Inflammatory macrophage treated with lipopolysaccharide for 4 hours (primary cell): Measurements from ENCODE around the gene VPS11.
"Not testable (repeated sequence)": the region's sequence is repeated elsewhere in the genome, so short reads cannot be mapped to it uniquely, and the experiment has no call there.

Experiments
- DNase-seq: peaks from one replicate; pipeline ENCODE4 v3.0.0-alpha.2; 2020

The VPS11 gene

GRCh38 chr11:119039471-119039870 is 28.1 kb upstream of the VPS11 start:
- DNase-seq: not testable (repeated sequence)

DNA sequence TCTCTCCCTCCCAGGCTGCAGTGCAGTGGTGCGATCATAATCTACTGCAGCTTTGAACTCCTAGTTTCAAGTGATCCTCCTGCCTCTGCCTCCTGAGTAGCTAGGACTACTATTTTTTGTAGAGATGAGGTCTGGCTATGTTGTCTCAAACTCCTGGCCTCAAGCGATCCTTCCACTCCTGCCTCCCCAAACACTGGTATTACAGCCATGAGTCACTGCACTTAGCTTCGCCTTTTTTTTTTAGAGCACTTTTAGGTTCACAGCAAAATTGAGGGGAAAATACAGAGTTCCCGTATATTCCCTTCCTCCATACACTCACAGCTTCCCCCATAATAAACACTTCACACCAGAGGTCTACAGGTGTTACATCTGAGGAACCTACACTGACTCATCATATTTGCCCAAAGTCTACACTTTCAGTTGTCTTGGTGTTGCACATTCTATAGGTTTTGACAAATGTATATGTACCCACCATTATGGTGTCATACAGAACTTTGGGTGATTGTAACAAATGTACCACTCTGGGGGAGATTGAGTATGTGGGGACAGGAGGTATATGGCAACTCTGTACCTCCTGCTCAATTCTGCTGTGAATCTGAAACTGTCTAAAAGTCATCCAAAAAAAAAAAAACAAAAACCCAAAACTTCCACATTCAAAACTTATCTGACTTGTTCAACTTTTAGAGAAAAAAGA is 25.6 kb upstream of the VPS11 start:
- no peak for DNase-seq

GRCh38 chr11:119042927-119043326 is 24.7 kb upstream of the VPS11 start:
- DNase-seq: no peak

- DNase-seq: no peak
Measured at GRCh38 chr11:119044708-119045107, 22.9 kb upstream of the VPS11 start.

DNA sequence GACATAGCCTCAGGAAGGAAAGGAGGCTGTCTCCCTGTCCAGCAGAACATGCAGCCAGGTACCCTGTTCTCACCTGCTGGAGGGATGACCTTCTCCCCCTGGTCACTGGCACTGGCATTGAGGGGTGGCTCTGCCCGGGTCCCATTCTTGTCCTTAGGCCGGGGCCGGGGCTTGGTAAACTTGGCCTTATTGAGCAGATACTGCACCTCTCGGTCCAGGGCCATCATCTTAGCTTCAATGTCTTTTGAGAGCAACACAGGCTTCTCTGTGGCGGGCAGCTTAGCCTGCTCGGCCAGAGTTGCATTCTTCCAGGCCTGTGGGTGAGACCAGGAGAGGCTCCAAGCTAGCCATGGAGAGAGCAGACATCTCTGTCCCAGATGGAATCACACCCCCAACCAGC is 21.1 kb upstream of the VPS11 start:
- DNase-seq: no peak

DNA sequence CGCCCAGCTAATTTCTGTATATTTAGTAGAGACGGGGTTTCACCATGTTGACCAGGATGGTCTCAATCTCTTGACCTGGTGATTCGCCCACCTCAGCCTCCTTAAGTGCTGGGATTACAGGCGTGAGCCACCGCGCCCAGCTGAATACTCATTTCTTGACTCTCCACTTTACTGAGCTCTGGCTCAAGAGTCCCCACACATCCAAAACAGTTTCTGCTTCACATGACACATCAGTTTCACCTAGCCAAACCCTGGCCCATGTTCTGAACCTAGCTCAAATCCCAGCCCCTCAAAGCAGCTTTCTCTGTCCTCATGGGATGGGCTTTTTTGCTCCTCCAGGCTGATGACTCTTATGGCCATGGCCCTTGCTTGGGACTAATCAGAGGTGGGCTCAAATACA is 20.4 kb upstream of the VPS11 start:
- no peak for DNase-seq

- no peak for DNase-seq
Measured at GRCh38 chr11:119048644-119049043, 19.0 kb upstream of the VPS11 start.

GRCh38 chr11:119049081-119049480 is 18.5 kb upstream of the VPS11 start:
- DNase-seq: no peak

DNA sequence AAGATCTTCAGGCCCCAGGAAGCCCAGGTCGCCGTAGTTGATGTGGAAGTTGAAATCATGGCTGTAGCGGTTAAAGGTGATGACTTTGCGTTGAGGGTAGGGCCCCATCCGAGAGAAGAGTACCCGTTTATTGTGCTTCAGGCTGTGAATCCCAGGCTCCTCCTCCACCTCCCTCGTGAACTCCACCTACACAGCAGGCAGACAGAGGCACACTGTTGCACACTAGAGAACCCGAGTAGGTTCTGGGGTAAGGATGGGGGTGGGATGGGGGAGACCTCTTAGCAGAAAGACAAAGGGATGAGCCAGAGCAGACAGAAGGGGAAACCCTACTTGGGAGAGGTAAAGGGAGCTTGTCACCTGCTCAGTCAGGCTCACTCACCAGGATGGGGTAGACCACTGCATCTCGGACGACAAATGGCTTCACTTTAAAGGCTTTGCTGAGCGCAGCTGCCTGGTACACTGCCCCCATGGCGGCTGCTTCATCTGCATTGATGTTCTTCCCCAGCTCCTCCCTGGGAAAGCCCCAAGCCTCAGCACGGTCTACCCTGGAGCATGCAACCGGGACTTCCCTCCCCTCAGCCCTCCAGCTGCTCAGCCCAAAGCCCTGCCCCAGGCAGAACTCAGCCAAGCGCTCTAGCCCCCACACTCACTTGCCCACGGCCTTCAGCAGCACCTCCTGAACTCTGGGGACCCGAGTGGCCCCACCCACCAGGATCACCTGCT is 16.0 kb upstream of the VPS11 start:
- DNase-seq: no peak

DNA sequence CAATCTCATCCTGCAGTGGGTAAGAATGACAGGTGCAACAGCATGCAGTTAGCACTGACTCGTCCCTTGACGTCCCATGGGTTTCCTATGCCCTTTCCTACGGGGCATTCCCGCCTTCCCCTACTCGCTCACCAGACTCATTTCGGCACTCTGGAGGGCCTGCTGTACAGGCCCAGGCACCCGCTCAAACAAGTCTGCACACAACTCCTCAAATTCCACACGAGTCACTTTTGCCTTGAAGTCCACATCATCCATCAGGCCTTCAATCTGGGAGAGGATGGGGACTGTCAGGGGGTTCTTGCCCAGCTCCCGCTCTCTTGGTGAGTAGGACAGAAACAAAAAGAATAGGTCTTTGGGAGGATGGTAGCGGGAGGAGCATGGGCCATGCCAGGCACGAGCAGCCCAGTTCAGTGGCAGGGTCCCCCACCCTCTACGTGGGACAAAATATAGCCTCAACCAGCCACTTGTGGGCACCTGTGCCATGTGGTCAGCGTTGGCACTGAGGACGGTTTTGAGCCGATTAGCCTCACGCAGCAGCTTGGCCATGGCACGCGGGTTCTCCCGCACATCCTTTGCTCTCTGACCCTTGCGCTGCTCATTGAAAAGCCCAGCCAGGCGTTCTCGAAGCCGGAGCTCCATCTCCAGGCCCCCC is 15.3 kb upstream of the VPS11 start:
- no peak for DNase-seq

DNA sequence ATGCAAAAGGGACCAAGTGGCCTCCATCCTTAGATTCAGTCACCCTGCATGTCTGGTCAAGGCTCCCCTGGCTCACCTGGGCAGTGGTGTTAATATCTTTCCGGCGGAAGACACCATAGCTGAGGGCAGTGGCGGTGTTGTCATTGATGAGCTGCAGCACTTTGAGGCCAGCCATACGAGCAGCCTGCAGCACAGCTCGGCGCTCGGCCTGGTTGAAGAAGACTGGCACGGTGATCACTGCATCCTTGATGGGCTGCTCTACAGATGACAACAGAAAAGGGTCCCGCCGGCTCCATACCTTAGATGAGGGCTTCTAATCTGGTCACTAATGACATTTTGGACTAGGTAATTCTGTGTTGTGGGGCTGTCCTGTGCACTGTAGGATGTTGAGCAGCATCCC is 13.2 kb upstream of the VPS11 start:
- DNase-seq: no peak

DNA sequence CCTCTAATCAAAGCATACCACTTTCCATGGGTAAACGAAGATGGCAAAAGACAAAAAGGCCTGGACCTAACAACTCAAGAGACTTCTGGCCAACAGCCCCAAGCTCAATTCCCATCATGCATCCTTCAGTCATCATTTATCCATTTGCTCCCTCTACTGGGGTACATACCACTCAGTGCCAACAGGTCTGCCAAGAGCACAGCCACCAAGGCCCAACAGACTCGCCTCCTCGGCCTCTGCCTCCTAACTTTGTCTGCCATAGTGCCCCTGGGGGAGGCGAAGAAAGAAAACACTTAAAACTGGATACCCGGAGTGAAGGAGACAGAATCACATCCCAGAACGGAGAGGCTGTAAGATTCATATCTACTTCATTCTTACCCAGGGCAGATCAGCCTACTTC is 11.7 kb upstream of the VPS11 start:
- peak; percentile 27 for DNase-seq

DNA sequence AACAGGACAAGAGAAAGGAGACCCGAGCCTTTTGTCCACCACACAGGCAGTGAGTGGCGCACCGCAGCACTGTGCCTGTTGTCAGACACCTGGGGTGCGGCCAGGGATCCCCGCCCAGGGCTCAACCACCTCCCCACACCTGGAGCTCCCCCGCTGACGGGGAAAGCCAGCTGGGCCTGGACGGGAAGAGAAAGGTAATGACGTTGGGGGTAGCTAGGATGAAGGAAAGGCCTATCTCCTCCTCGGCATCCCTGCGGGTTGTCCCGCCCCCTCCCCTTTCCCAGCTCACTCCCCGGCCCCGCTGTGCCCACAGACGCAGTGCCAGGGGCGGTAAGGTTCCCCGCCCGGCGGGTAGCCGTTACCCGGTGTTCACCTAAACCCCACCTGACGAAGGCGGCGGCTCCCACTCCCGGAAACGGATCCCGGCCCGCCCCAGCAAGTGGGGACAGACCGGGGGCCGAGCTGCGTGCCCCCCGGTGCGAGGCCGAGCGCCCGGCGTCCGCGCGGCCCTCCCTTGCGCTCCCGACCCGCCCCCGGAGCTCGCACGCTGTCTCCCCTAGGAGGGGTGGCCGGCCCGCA is 11.1 kb upstream of the VPS11 start:
- no peak for DNase-seq

- peak; percentile 99 for DNase-seq
Measured at GRCh38 chr11:119057000-119057769, 10.4 kb upstream of the VPS11 start, which contains the start of gene HYOU1. TSS of gene HYOU1 (minus strand) at chr11:119057205. CDS start at chr11:119056160, 1,045 bp downstream.

DNA sequence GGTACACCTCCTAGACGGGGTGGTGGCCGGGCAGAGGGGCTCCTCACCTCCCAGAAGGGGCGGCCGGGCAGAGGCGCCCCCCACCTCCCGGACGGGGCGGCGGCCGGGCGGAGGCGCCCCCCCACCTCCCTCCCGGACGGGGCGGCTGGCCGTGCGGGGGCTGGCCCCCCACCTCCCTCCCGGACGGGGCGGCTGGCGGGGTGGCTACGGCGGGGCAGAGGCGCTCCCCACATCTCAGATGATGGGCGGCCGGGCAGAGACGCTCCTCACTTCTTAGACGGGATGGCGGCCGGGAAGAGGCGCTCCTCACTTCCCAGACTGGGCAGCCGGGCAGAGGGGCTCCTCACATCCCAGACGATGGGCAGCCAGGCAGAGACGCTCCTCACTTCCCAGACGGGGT is 8.5 kb upstream of the VPS11 start:
- not testable (repeated sequence) for DNase-seq

DNA sequence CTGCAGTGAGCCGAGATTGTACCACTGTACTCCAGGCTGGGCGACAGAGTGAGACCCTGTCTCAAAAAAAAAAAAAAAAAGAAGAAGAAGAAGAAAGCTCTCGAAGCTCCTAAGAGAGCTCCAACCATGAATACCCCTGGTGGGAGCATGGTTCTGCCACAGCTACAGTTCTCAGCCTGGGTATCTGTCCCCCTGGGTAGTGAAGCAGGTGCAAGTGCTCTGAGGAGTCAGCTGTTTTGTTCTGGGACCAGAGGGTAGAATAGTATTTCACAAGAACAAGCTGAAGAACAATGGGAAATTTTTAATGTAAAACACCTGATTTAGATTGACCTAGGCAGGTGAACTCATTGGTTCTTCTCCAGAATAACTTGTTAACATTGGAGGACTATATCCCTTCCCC is 6.4 kb upstream of the VPS11 start:
- no peak for DNase-seq

- DNase-seq: no peak
Measured at GRCh38 chr11:119062779-119063178, 4.8 kb upstream of the VPS11 start.

GRCh38 chr11:119065369-119065768 is 2.2 kb upstream of the VPS11 start:
- peak; percentile 63 for DNase-seq

DNA sequence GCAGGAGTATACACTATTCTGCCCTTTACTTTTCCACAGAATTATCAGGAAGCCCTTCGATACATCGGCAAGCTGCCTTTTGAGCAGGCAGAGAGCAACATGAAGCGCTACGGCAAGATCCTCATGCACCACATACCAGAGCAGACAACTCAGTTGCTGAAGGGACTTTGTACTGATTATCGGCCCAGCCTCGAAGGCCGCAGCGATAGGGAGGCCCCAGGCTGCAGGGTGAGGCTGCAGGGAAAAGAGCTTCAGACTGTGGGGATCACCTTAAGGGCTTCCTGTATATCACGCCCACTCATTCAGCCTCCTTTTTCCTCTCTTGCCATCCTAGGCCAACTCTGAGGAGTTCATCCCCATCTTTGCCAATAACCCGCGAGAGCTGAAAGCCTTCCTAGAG is 10.2 kb downstream of the VPS11 start:
- DNase-seq: no peak

GRCh38 chr11:119078675-119079420 is 11.2 kb downstream of the VPS11 start:
- no peak for DNase-seq

DNA sequence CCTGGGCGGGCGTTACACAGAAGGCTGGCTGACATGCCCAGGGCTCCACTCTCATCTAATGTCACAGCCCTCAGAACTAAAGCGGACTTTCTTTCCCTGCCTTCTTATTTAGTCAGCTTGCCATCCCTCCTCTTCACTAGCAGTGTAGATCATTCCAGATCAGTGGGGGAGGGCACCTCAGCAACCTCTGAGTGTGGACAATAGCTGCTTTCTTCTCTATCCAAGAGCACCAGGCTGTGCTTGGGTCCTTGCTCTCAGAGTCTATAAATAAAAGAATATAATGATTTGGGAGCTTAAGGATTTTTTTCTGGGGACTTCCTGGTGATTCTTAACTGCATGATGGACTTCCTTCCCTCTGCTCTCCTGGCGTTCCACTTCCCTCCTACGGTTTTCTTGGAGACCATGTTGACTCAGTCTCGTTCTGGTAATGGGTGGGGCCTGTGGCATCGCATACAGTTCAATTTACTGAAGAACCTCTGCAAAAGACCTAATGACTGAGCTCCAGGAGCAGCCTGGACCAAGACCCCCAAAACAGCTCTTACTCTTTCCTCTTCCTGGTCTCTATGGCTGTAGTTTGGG is 14.2 kb downstream of the VPS11 start:
- DNase-seq: peak; percentile 55
